22Rv1 (cell line): ENCODE data around the gene RPL11.

ENCODE experiments used
- CTCF ChIP-seq: fragments of 450-650 bp; IDR thresholded peaks from 2 replicates; pipeline ENCODE4 v1.5.1; 2017; ENCODE audit warnings: mild to moderate bottlenecking
- ZFX ChIP-seq: fragments of 450-650 bp; IDR thresholded peaks from 2 replicates; pipeline ENCODE4 v1.6.1; 2017; ENCODE audit warnings: antibody characterized with exemption, borderline replicate concordance

DNA sequence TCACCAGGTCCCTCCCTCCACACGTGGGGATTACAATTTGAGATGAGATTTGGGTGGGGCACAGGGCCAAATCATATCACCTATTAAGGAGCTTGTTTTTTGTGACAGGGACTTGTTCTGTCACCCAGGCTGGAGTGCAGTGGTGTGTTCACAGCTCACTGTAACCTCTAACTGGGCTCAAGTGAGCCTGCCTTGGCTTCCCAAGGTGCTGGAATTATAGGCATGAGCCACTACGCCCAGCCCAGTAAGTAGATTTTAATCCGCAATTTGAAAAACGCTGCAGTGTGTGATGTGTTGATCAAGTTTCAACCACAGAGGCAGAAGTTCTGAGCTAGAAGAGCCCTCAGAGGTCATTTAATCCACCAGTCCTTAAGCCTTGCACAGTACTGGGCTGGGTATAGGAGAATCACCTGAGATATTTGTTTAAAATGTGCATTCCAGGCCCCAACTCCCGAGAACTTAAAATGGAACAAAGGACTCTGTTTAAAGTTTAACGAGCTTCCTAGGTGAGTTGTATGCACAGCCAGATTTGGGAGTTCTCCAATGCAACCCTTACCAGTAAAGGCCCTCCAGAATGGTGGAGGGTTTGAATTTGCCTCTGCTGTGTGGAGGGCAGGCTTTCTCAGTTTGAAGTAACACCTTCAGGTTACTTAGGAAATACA, 13.4 kb downstream of the RPL11 start:
- no peak for TF ChIP-seq CTCF
- TF ChIP-seq ZFX, result no peak
